H54 (cell line): Measurements from ENCODE around the gene LPP.

Experiments used
- DNase-seq: peaks from one replicate; pipeline ENCODE4 v3.0.0; 2011; ENCODE audit warnings: low spot score, mixed read lengths; ENCODE audit not compliant: insufficient read length
- FAIRE-seq: peaks from 3 replicates; lab custom pipeline; 2011; peaks lifted over from hg19 to GRCh38; lab: Jason Lieb, UNC
- POLR2A ChIP-seq: IDR thresholded peaks from 2 replicates; pipeline ENCODE4 v1.6.1; 2011; ENCODE audit warnings: low read depth, mild to moderate bottlenecking, low read length

LPP gene

DNA sequence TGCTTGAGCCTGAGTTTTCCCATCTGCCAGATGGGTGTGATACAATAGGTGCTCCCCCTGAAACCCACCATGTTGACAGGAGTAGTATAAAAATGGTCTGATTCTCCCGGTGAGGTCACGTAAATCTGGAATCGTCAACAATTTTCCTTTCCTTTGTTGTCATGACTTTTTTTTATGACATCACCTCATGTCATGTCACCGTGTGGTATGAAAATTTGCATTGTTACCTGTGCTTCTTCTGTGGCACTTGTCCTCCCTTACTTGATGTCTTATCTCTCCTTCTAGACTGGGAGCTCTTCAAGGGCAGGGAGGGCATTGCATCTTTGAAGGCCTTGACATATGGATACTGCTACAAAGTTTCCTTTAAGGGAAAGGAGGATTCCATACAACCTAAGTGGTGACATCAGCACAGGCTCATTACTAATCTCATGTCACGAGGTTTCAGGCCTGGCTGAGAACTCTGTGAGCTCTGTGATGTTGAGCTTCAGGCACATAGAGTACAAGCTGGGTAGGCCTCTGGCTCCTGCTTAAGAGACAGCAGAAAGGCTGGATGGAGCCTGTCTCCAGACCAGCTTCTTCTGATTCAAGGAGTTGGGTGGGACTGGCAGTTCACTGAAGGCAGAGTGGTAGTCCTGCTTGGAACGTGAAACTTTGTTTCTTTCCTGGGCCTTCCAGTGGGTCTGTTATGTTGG is 66.3 kb downstream of the LPP start:
- no peak for FAIRE-seq
- no peak for DNase-seq
- TF ChIP-seq POLR2A = no peak

DNA sequence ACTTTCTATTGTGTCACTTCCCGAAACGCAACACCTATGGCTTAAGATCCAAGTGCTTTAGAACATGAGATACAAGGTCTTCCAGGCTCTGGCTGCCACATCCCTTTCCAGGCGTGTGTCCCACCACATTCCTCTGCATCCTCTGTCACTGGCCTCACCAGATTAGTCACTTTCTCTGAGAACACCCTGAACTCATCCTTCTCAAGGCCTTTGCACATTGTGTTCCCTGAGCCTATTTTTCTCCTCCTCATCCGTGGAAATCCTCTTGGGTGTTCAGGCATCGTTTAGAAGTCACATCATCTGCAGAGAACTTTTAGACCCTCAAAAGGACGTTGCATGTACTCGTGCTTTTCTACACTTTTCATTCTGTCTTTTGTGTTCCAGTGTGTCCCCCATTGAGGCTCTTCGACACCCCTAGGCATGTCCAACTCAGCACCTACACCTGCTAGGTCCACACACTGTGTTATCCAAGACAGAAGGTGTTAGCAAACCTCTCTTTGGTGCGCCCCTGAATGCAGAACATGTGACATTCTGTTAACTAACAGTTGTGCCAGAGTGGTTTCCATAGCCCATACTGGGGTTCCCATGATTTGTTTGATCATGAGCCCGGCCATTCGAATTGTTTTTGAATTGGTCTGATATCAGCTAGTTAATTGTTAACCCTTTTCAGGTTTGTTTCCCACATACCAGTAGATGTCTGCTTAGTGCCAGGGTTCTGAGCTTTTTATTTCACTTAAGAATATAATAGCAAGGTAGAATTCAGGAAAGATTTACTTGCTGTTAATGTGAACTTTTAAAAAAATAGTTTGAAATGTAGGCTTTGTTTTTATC is 67.2 kb downstream of the LPP start:
- DNase-seq (no peak), FAIRE-seq (no peak)
- no peak for TF ChIP-seq POLR2A

DNA sequence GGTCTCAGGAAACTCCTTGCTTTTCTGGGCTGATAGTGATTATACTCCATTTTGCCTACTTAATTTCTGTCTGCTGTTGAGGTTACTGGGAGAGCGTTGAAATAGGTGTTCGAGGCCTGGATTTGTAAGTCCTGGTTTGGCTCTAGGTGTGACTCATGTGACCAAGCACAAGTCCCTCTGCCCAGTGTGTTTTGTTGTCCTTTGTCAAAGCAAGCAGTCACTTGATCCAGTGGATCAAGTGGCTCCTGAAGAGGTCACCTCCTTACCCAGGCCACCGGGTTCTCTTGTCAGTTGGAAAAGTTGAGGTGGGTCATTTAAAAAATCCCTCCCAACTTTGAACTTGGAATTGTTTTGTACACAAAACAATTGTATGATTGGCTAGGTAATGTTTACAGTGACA is 70.0 kb downstream of the LPP start:
- DNase-seq (no peak), FAIRE-seq (no peak)
- TF ChIP-seq POLR2A = no peak

- DNase-seq (no peak), FAIRE-seq (no peak)
- no peak for TF ChIP-seq POLR2A
Observed at GRCh38 chr3:188227442-188227841, 73.5 kb downstream of the LPP start.

- no peak for TF ChIP-seq POLR2A
- FAIRE-seq (no peak), DNase-seq (no peak)
Observed at GRCh38 chr3:188229177-188229576, 75.2 kb downstream of the LPP start.

DNA sequence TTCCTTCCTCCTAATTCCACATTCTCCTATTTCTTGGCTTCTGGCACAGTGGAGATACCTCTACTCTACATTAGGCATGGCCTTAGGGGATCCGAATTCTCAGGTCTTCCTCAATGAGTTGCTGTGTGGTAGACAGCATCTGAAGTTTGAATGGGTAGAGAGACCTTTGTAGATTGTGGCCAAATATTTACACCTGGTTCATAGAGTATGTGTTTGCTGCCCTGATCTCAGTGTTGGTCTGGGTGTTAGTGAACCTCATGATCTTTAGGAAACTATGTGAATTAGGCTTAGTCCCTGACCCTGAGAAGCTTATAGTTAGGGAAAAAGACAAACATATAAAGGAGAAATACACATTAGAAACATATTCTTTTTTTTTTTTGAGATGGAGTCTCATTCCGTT is 75.8 kb downstream of the LPP start:
- FAIRE-seq = no peak
- DNase-seq = no peak
- no peak for TF ChIP-seq POLR2A

GRCh38 chr3:188230962-188231361 is 77.0 kb downstream of the LPP start:
- no peak for TF ChIP-seq POLR2A
- FAIRE-seq = peak; percentile 81
- DNase-seq = peak; percentile 30

- no peak for TF ChIP-seq POLR2A
- DNase-seq (no peak), FAIRE-seq (no peak)
Observed at GRCh38 chr3:188231456-188231855, 77.5 kb downstream of the LPP start.

DNA sequence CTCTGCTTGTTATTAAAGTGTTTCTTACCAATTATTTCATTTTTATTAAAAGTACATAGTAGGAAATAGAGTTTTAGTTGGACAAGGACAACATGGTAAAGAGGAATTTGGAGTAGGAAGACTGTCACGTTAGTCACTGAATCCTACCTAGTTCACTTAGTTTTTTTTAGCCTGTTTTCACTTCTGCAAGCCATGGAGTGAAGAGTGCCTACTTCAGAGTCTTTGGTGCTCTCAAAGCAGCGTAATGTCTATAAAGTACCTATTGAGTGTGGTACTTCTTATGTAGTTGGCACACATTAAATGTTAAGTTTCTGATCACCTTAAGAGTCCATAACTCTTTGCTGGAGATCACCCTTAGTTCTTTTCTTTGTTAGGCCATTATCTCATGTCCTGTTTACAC is 78.7 kb downstream of the LPP start:
- DNase-seq (no peak), FAIRE-seq (no peak)
- TF ChIP-seq POLR2A = no peak

DNA sequence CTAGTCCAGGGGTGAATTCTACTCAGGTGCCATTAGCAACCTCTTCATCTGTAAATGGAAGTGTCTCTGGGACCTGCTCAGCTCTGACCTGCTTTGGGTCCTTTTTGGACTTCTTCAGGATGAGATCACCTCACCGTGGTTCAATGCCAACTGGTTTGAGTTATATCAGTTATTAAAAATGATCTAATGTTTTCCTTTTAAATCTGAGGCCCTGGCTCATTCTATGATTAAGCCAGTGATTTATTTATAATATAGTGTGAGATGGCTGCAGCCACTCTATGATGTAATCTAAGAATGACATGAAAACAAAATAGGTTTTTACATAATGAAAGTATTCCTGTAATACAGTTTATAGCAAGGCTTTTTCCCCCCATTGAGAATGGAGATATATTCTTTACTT is 79.4 kb downstream of the LPP start:
- no peak for TF ChIP-seq POLR2A
- DNase-seq (no peak), FAIRE-seq (no peak)

- peak; percentile 38 for FAIRE-seq
- no peak for DNase-seq
- TF ChIP-seq POLR2A = no peak
Observed at GRCh38 chr3:188234132-188234531, 80.2 kb downstream of the LPP start.

- DNase-seq (no peak), FAIRE-seq (no peak)
- no peak for TF ChIP-seq POLR2A
Observed at GRCh38 chr3:188236271-188236670, 82.3 kb downstream of the LPP start.

GRCh38 chr3:188239035-188239434 is 85.1 kb downstream of the LPP start:
- FAIRE-seq = no peak
- TF ChIP-seq POLR2A = no peak
- DNase-seq = no peak

DNA sequence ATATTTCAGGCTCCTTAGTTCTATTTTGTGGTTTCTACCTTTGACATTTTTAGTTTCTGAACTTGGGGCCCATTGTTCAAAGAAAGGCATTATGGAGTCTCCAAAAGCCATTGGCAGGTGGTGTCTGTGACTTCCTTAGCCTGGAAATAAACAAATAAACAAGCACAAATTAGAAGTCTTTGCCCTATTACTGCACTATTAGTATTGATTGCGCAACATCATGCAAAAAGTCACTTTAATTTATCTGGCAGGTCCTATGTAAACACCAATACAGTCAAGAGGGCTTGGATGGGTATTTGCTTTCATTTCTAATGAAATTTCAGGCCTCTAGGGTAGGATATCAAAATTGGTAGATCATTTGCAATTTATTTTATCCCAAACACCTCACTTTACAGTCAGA is 85.6 kb downstream of the LPP start:
- no peak for TF ChIP-seq POLR2A
- no peak for DNase-seq
- peak; percentile 6 for FAIRE-seq

GRCh38 chr3:188240189-188240981 is 86.4 kb downstream of the LPP start:
- TF ChIP-seq POLR2A = no peak
- DNase-seq = no peak
- no peak for FAIRE-seq
